ENCODE data around the gene SPTAN1. TPM values are rescaled to one million over a fixed set of nuclear protein-coding genes. Genes with fewer than 3 reads are reported as not detected.
"Not testable (repeated sequence)": the region's sequence is repeated elsewhere in the genome, so short reads cannot be mapped to it uniquely, and the experiment has no call there.

The SPTAN1 gene
- polyA plus RNA-seq, 6 donors from 2014 or later = 2.3 to 72.4 (median 31.4) TPM

GRCh38 chr9:128556926-128557634, 4.7 kb downstream of the SPTAN1 start:
- peaks cover 15 to 37% (median 22%) of the 10 kb centered on the region in 3 donors for H3K4me1 Mint-ChIP-seq
- ATAC-seq (ENCODE audit: low read depth in 2 of 2) (no peak), DNase-seq (no peak)
- H3K4me3 Mint-ChIP-seq = peak overlapping the region in 1 of 8 donors; percentile 53
- H3K27ac Mint-ChIP-seq = no peak overlapping the region
- H3K27me3 Mint-ChIP-seq = no peaks in the 10 kb centered on the region
- H3K9me3 Mint-ChIP-seq = no peaks in the 10 kb centered on the region
- no peaks in the 10 kb centered on the region for H3K36me3 Mint-ChIP-seq

GRCh38 chr9:128558431-128559310, 6.3 kb downstream of the SPTAN1 start:
- H3K27ac Mint-ChIP-seq = peak overlapping the region in 5 of 6 donors; percentile 52 to 94 (median 80)
- H3K9me3 Mint-ChIP-seq = no peaks in the 10 kb centered on the region
- no peaks in the 10 kb centered on the region for H3K27me3 Mint-ChIP-seq
- H3K4me3 Mint-ChIP-seq = peak overlapping the region in 3 of 8 donors; percentile 39 to 82 (median 62)
- DNase-seq (peak; percentile 34), ATAC-seq (ENCODE audit: low read depth in 2 of 2) (peak; percentile 75 to 76)
- H3K36me3 Mint-ChIP-seq = no peaks in the 10 kb centered on the region
- H3K4me1 Mint-ChIP-seq = peaks cover 18 to 37% (median 21%) of the 10 kb centered on the region in 3 donors

- ATAC-seq (ENCODE audit: low read depth in 2 of 2) (no peak), DNase-seq (no peak)
- Mint-ChIP-seq H3K36me3 (peaks cover 9 to 17% of the 10 kb centered on the region in 2 donors), H3K4me3 (no peak overlapping the region), H3K9me3 (no peaks in the 10 kb centered on the region), H3K27ac (peak overlapping the region in 2 of 6 donors; percentile 10 to 54), H3K4me1 (peaks cover 9 to 21% (median 11%) of the 10 kb centered on the region in 3 donors), H3K27me3 (no peaks in the 10 kb centered on the region)
Observed at GRCh38 chr9:128565578-128565977, 13.2 kb downstream of the SPTAN1 start.

GRCh38 chr9:128568470-128569078, 16.2 kb downstream of the SPTAN1 start:
- DNase-seq (no peak), ATAC-seq (ENCODE audit: low read depth in 2 of 2) (no peak)
- peak overlapping the region in 1 of 6 donors; percentile 40 for H3K27ac Mint-ChIP-seq
- peaks cover 7 to 14% (median 9%) of the 10 kb centered on the region in 3 donors for H3K4me1 Mint-ChIP-seq
- peaks cover 9 to 17% of the 10 kb centered on the region in 2 donors for H3K36me3 Mint-ChIP-seq
- H3K9me3 Mint-ChIP-seq = no peaks in the 10 kb centered on the region
- no peak overlapping the region for H3K4me3 Mint-ChIP-seq
- no peaks in the 10 kb centered on the region for H3K27me3 Mint-ChIP-seq

- Mint-ChIP-seq H3K27ac (peak overlapping the region in 1 of 6 donors; percentile 72), H3K36me3 (peaks cover 12 to 16% of the 10 kb centered on the region in 2 donors), H3K9me3 (no peaks in the 10 kb centered on the region), H3K4me3 (no peak overlapping the region), H3K27me3 (no peaks in the 10 kb centered on the region), H3K4me1 (no peaks in the 10 kb centered on the region)
- DNase-seq (no peak), ATAC-seq (ENCODE audit: low read depth in 2 of 2) (no peak)
Observed at GRCh38 chr9:128575469-128575868, 23.1 kb downstream of the SPTAN1 start.

GRCh38 chr9:128575916-128576315, 23.5 kb downstream of the SPTAN1 start:
- H3K27ac Mint-ChIP-seq = no peak overlapping the region
- H3K36me3 Mint-ChIP-seq = peaks cover 12 to 16% of the 10 kb centered on the region in 2 donors
- H3K9me3 Mint-ChIP-seq = no peaks in the 10 kb centered on the region
- no peaks in the 10 kb centered on the region for H3K4me1 Mint-ChIP-seq
- H3K4me3 Mint-ChIP-seq = no peak overlapping the region
- DNase-seq = no peak
- no peaks in the 10 kb centered on the region for H3K27me3 Mint-ChIP-seq
- no peak for ATAC-seq (ENCODE audit: low read depth in 2 of 2)

DNA sequence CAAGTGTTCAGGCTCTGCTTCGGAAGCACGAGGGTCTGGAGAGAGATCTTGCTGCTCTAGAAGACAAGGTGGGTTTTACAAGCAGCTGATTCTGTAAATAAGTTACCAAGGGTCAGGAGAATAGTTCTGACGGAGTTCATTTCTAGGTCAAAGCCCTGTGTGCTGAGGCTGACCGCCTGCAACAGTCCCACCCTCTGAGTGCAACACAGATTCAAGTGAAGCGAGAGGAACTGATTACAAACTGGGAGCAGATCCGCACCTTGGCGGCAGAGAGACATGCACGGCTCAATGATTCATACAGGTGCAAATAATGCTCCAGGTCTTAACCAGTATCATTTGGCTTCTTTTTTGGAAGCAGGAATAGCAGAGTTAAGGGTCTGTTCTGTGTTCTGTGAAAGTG, 24.8 kb downstream of the SPTAN1 start:
- DNase-seq (no peak), ATAC-seq (ENCODE audit: low read depth in 2 of 2) (no peak)
- no peaks in the 10 kb centered on the region for H3K4me1 Mint-ChIP-seq
- peaks cover 13 to 16% of the 10 kb centered on the region in 2 donors for H3K36me3 Mint-ChIP-seq
- H3K27me3 Mint-ChIP-seq = no peaks in the 10 kb centered on the region
- H3K9me3 Mint-ChIP-seq = no peaks in the 10 kb centered on the region
- H3K4me3 Mint-ChIP-seq = no peak overlapping the region
- no peak overlapping the region for H3K27ac Mint-ChIP-seq

- ATAC-seq (ENCODE audit: low read depth in 2 of 2) = no peak
- H3K9me3 Mint-ChIP-seq = no peaks in the 10 kb centered on the region
- H3K27me3 Mint-ChIP-seq = no peaks in the 10 kb centered on the region
- DNase-seq = no peak
- peaks cover 29 to 30% of the 10 kb centered on the region in 2 donors for H3K36me3 Mint-ChIP-seq
- peak overlapping the region in 1 of 6 donors; percentile 11 for H3K27ac Mint-ChIP-seq
- no peak overlapping the region for H3K4me3 Mint-ChIP-seq
- no peaks in the 10 kb centered on the region for H3K4me1 Mint-ChIP-seq
Observed at GRCh38 chr9:128579194-128579593, 26.8 kb downstream of the SPTAN1 start.

- Mint-ChIP-seq H3K4me3 (no peak overlapping the region), H3K36me3 (peaks cover 30 to 41% of the 10 kb centered on the region in 2 donors), H3K27ac (no peak overlapping the region), H3K27me3 (no peaks in the 10 kb centered on the region), H3K9me3 (no peaks in the 10 kb centered on the region), H3K4me1 (no peaks in the 10 kb centered on the region)
- no peak for DNase-seq
- no peak for ATAC-seq (ENCODE audit: low read depth in 2 of 2)
Observed at GRCh38 chr9:128580731-128581130, 28.3 kb downstream of the SPTAN1 start.

DNA sequence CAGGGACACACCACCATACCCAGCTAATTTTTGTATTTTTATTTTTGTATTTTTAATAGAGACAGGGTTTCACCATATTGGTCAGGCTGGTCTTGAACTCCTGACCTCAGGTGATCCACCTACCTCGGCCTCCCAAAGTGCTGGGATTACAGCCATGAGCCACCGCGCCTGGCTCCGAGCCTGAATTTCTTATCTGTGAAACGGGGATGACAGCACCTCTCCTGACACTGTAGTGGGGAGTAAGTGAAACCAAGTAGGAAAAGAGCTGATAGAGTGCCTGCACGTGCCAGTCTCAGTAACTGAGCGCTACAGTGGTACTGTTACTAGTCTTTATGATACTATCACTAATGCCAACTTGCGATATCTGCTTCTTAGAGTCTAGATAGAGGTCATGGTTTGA, 32.8 kb downstream of the SPTAN1 start:
- not testable (repeated sequence) for H3K27ac Mint-ChIP-seq; H3K4me3 Mint-ChIP-seq; H3K27me3 Mint-ChIP-seq; H3K9me3 Mint-ChIP-seq; ATAC-seq (ENCODE audit: low read depth in 2 of 2); DNase-seq; H3K4me1 Mint-ChIP-seq
- H3K36me3 Mint-ChIP-seq = peaks cover 24 to 39% of the 10 kb centered on the region in 2 donors

DNA sequence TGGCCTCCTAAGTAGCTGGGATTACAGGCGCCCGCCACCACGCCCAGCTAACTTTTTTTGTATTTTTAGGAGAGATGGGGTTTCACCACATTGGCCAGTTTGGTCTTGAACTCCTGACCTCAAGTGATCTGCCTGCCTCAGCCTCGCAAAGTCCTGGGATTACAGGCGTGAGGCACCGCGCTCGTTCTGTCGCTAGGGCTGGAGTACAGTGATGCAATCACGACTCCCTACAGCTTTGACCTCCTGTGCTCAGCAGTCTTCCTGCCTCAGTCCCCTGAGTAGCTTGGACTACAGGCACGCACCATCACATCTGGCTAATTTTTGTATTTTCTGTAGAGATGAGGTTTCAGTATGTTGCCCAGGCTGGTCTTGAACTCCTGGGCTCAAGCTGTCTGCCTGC, 34.5 kb downstream of the SPTAN1 start:
- not testable (repeated sequence) for H3K27me3 Mint-ChIP-seq; ATAC-seq (ENCODE audit: low read depth in 2 of 2); H3K4me3 Mint-ChIP-seq; DNase-seq; H3K9me3 Mint-ChIP-seq; H3K4me1 Mint-ChIP-seq
- Mint-ChIP-seq H3K36me3 (peaks cover 24 to 39% of the 10 kb centered on the region in 2 donors), H3K27ac (peak overlapping the region in 1 of 6 donors; percentile 28)

GRCh38 chr9:128587453-128587852, 35.1 kb downstream of the SPTAN1 start:
- ATAC-seq (ENCODE audit: low read depth in 2 of 2) (no peak), DNase-seq (no peak)
- no peaks in the 10 kb centered on the region for H3K27me3 Mint-ChIP-seq
- no peaks in the 10 kb centered on the region for H3K9me3 Mint-ChIP-seq
- H3K4me3 Mint-ChIP-seq = no peak overlapping the region
- no peaks in the 10 kb centered on the region for H3K4me1 Mint-ChIP-seq
- peaks cover 20 to 39% of the 10 kb centered on the region in 2 donors for H3K36me3 Mint-ChIP-seq
- H3K27ac Mint-ChIP-seq = peak overlapping the region in 1 of 6 donors; percentile 28

- ATAC-seq (ENCODE audit: low read depth in 2 of 2) (no peak), DNase-seq (no peak)
- Mint-ChIP-seq H3K4me1 (no peaks in the 10 kb centered on the region), H3K4me3 (no peak overlapping the region), H3K36me3 (peaks cover 15 to 34% of the 10 kb centered on the region in 2 donors), H3K27me3 (no peaks in the 10 kb centered on the region), H3K9me3 (no peaks in the 10 kb centered on the region), H3K27ac (peak overlapping the region in 1 of 6 donors; percentile 67)
Observed at GRCh38 chr9:128588581-128589233, 36.3 kb downstream of the SPTAN1 start.

Data from naive B cell (primary cell).